GM21381 (cell line): ENCODE results near the gene ZNF496.

ENCODE experiments used
- ATAC-seq: cut with Tn5 transposase; IDR thresholded peaks from one replicate; pipeline ENCODE4 v1.9.1; 2021; ENCODE audit warnings: mild to moderate bottlenecking, moderate library complexity; ENCODE audit not compliant: unreplicated experiment

Gene ZNF496

GRCh38 chr1:247330548-247331171 is 1.0 kb downstream of the ZNF496 start:
- ATAC-seq = no peak

GRCh38 chr1:247329097-247329617 is 2.5 kb downstream of the ZNF496 start:
- no peak for ATAC-seq

- no peak for ATAC-seq
Measured at GRCh38 chr1:247328311-247328710, 3.4 kb downstream of the ZNF496 start.

GRCh38 chr1:247326411-247327130 is 5.1 kb downstream of the ZNF496 start:
- no peak for ATAC-seq

- no peak for ATAC-seq
Measured at GRCh38 chr1:247324923-247325322, 6.7 kb downstream of the ZNF496 start.

- no peak for ATAC-seq
Measured at GRCh38 chr1:247324204-247324787, 7.4 kb downstream of the ZNF496 start.

- ATAC-seq = no peak
Measured at GRCh38 chr1:247322849-247323586, 8.6 kb downstream of the ZNF496 start.

GRCh38 chr1:247322442-247322841 is 9.2 kb downstream of the ZNF496 start:
- no peak for ATAC-seq

- no peak for ATAC-seq
Measured at GRCh38 chr1:247317702-247318101, 14.0 kb downstream of the ZNF496 start.

GRCh38 chr1:247316590-247317197 is 15.0 kb downstream of the ZNF496 start:
- ATAC-seq = no peak

- no peak for ATAC-seq
Measured at GRCh38 chr1:247304031-247304430, 27.6 kb downstream of the ZNF496 start.

- ATAC-seq = no peak
Measured at GRCh38 chr1:247303216-247303615, 28.5 kb downstream of the ZNF496 start.

GRCh38 chr1:247301176-247301540 is 30.5 kb downstream of the ZNF496 start:
- ATAC-seq = no peak

- ATAC-seq = no peak
Measured at GRCh38 chr1:247300491-247301175, 31.0 kb downstream of the ZNF496 start.

GRCh38 chr1:247299723-247300381 is 31.8 kb downstream of the ZNF496 start:
- ATAC-seq = no peak

- ATAC-seq = no peak
Measured at GRCh38 chr1:247298701-247299100, 33.0 kb downstream of the ZNF496 start.

- no peak for ATAC-seq
Measured at GRCh38 chr1:247298124-247298481, 33.6 kb downstream of the ZNF496 start.

GRCh38 chr1:247297263-247298123 is 34.2 kb downstream of the ZNF496 start:
- ATAC-seq = no peak

GRCh38 chr1:247296599-247297180 is 35.0 kb downstream of the ZNF496 start:
- no peak for ATAC-seq
